ENCODE data around the gene ZBTB24. TPM values are rescaled to one million over a fixed set of nuclear protein-coding genes. Genes with fewer than 3 reads are reported as not detected.

The ZBTB24 gene
- total and polyA plus RNA-seq, 3 donors from 2014 or later, result 8.1 to 13.3 (median 12.4) TPM

DNA sequence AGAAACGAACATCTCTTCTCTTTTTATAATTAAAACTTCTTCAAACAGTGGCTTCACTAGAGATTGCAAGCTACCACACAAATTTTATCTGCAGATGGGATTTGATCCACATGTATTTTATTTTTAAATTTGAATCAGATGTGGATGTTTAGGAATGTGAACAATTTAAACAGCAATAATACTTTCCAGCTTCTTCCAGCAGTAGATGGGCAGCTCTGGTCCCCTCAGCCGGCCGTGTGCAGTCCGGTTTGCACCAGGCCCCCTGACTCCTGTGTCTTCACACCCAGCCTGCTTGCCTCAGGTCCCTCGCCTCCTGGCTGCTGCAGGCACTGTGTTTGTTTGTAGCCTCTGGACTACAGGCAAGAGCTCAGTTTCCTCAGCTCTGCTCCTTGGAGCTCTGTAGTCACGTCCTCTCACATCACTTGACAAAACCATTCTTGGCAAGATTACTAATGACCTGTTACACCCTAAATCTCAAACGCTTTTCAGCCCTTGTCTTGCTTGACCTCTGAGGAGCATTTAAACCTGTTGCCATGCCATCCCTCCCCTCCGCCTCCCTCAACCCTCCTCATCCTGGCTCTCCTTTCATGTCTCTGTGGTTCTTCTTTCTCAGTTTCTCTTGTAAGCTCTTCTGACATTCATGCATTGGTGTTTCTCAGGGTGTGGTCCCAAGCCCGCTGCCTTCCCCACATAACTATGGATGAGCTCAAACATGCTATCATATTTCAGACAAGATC lies 13.2 kb upstream of the ZBTB24 start:
- Histone ChIP-seq H3K27ac (no peak overlapping the region), H3K9me3 (no peaks in the 10 kb centered on the region), H3K4me1 (peaks cover 5% of the 10 kb centered on the region), H3K36me3 (ENCODE audit: low read depth, missing control alignments) (no peaks in the 10 kb centered on the region), H3K4me3 (no peak overlapping the region), H3K27me3 (no peaks in the 10 kb centered on the region)
- no peak for DNase-seq
- WGBS, 2 donors, result 87% methylated on average over 9 of the region's 9 CpGs
- TF ChIP-seq, protein P1, sequence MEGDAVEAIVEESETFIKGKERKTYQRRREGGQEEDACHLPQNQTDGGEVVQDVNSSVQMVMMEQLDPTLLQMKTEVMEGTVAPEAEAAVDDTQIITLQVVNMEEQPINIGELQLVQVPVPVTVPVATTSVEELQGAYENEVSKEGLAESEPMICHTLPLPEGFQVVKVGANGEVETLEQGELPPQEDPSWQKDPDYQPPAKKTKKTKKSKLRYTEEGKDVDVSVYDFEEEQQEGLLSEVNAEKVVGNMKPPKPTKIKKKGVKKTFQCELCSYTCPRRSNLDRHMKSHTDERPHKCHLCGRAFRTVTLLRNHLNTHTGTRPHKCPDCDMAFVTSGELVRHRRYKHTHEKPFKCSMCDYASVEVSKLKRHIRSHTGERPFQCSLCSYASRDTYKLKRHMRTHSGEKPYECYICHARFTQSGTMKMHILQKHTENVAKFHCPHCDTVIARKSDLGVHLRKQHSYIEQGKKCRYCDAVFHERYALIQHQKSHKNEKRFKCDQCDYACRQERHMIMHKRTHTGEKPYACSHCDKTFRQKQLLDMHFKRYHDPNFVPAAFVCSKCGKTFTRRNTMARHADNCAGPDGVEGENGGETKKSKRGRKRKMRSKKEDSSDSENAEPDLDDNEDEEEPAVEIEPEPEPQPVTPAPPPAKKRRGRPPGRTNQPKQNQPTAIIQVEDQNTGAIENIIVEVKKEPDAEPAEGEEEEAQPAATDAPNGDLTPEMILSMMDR (IDR thresholded peaks at IDR 0.05), result no peak
- intact Hi-C loops (cut with DNase I; ENCODE audit: low total_unique reads), result no loop called here

DNA sequence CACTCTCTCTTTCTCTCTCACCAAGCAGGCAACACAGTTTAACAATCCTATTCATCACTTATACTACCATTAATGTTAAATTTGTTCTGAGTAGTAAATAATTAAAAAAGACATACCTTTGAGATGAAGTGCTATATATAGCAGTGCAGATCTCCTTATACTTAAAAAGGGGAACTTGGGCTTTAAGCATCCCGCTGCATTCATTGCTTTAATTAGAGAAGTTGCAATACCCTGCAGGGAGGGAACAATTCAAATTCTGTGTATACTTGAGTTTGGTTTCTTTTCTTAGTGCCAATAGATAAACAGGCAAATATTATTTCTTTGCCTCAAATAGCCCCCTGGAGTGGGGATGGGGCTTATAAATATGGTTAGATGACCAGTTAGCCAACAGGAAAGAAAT lies 10.8 kb upstream of the ZBTB24 start:
- intact Hi-C loops (cut with DNase I; ENCODE audit: low total_unique reads), result no loop called here
- no peaks in the 10 kb centered on the region for H3K36me3 ChIP-seq (ENCODE audit: low read depth, missing control alignments)
- 91 to 92% methylated on average over 1 of the region's 1 CpG for WGBS, 2 donors
- no peak overlapping the region for H3K27ac ChIP-seq
- no peak overlapping the region for H3K4me3 ChIP-seq
- TF ChIP-seq, protein P1 (IDR thresholded peaks at IDR 0.05), result no peak
- TF ChIP-seq POLR2A (IDR thresholded peaks at IDR 0.05), result no peak
- DNase-seq, result no peak
- peaks cover 5% of the 10 kb centered on the region for H3K4me1 ChIP-seq
- H3K9me3 ChIP-seq, result no peaks in the 10 kb centered on the region
- no peaks in the 10 kb centered on the region for H3K27me3 ChIP-seq

GRCh38 chr6:109491207-109491938 lies 8.4 kb upstream of the ZBTB24 start:
- WGBS, 2 donors, result 57 to 62% methylated on average over 5 of the region's 5 CpGs
- TF ChIP-seq, protein P1 (IDR thresholded peaks at IDR 0.05), result no peak
- no peak for TF ChIP-seq POLR2A (IDR thresholded peaks at IDR 0.05)
- no peak for DNase-seq
- H3K4me3 ChIP-seq, result no peak overlapping the region
- H3K4me1 ChIP-seq, result peaks cover 5% of the 10 kb centered on the region
- H3K27ac ChIP-seq, result no peak overlapping the region
- no peaks in the 10 kb centered on the region for H3K27me3 ChIP-seq
- no peaks in the 10 kb centered on the region for H3K36me3 ChIP-seq (ENCODE audit: low read depth, missing control alignments)
- H3K9me3 ChIP-seq, result no peaks in the 10 kb centered on the region
- intact Hi-C loops (cut with DNase I; ENCODE audit: low total_unique reads), result no loop called here

- no peak for TF ChIP-seq POLR2A (IDR thresholded peaks at IDR 0.05)
- TF ChIP-seq, protein P1 (IDR thresholded peaks at IDR 0.05), result no peak
- Histone ChIP-seq H3K27ac (no peak overlapping the region), H3K4me3 (no peak overlapping the region), H3K4me1 (peaks cover 5% of the 10 kb centered on the region), H3K27me3 (no peaks in the 10 kb centered on the region), H3K36me3 (ENCODE audit: low read depth, missing control alignments) (no peaks in the 10 kb centered on the region), H3K9me3 (no peaks in the 10 kb centered on the region)
- intact Hi-C loops (cut with DNase I; ENCODE audit: low total_unique reads), result no loop called here
- no peak for DNase-seq
- 61 to 74% methylated on average over 2 of the region's 2 CpGs for WGBS, 2 donors
Measured at GRCh38 chr6:109490713-109491112, 7.7 kb upstream of the ZBTB24 start.

Measured in testis (tissue), 3 donors.